ENCODE data around the gene AEBP1. TPM values are rescaled to one million over a fixed set of nuclear protein-coding genes. Genes with fewer than 3 reads are reported as not detected.

AEBP1 gene
- total RNA-seq, 1 donor: 267 TPM

- H3K4me3 ChIP-seq (ENCODE audit: insufficient read depth, low read length): peak overlapping the region; percentile 94
- peak overlapping the region; percentile 45 for H3K27ac ChIP-seq (ENCODE audit: low read depth, low read length)
- TF ChIP-seq CTCF (IDR thresholded peaks at IDR 0.05; ENCODE audit: extremely low read depth, low read depth, low read length): no peak
These were observed 22.8 kb upstream of the AEBP1 start for GRCh38 chr7:44081266-44081748.

GRCh38 chr7:44082541-44083207 lies 21.5 kb upstream of the AEBP1 start:
- H3K9me3 ChIP-seq (ENCODE audit: low read depth, low read length): no peaks in the 10 kb centered on the region
- peaks cover 14% of the 10 kb centered on the region for H3K79me2 ChIP-seq (ENCODE audit: insufficient read depth, low read length)
- peak; percentile 99 for DNase-seq (ENCODE audit: insufficient read length, low spot score, missing footprints)

More at GRCh38 chr7:44081266-44081748, 22.8 kb upstream of the AEBP1 start:
- Histone ChIP-seq H3K4me2 (ENCODE audit: insufficient read depth, low read length) (peak overlapping the region; percentile 87), H2AFZ (ENCODE audit: low read length) (no peak overlapping the region), H4K20me1 (ENCODE audit: insufficient read depth, low read length) (no peaks in the 10 kb centered on the region), H3K4me1 (ENCODE audit: insufficient read depth, low read length) (peaks cover 13% of the 10 kb centered on the region), H3K9me3 (ENCODE audit: low read depth, low read length) (no peaks in the 10 kb centered on the region), H3K36me3 (ENCODE audit: insufficient read depth, low read length) (peaks cover 34% of the 10 kb centered on the region), H3K79me2 (ENCODE audit: insufficient read depth, low read length) (peaks cover 14% of the 10 kb centered on the region), H3K27me3 (ENCODE audit: insufficient read depth, low read length) (no peaks in the 10 kb centered on the region)
- DNase-seq (ENCODE audit: insufficient read length, low spot score, missing footprints): peak; percentile 59

GRCh38 chr7:44083796-44084195 lies 20.3 kb upstream of the AEBP1 start:
- Histone ChIP-seq H3K79me2 (ENCODE audit: insufficient read depth, low read length) (peaks cover 14% of the 10 kb centered on the region), H3K27ac (ENCODE audit: low read depth, low read length) (no peak overlapping the region), H4K20me1 (ENCODE audit: insufficient read depth, low read length) (no peaks in the 10 kb centered on the region), H3K36me3 (ENCODE audit: insufficient read depth, low read length) (peaks cover 15% of the 10 kb centered on the region), H3K9me3 (ENCODE audit: low read depth, low read length) (no peaks in the 10 kb centered on the region), H3K4me1 (ENCODE audit: insufficient read depth, low read length) (peaks cover 32% of the 10 kb centered on the region), H3K27me3 (ENCODE audit: insufficient read depth, low read length) (no peaks in the 10 kb centered on the region), H2AFZ (ENCODE audit: low read length) (no peak overlapping the region), H3K4me3 (ENCODE audit: insufficient read depth, low read length) (no peak overlapping the region), H3K4me2 (ENCODE audit: insufficient read depth, low read length) (no peak overlapping the region)
- no peak for TF ChIP-seq CTCF (IDR thresholded peaks at IDR 0.05; ENCODE audit: extremely low read depth, low read depth, low read length)
- DNase-seq (ENCODE audit: insufficient read length, low spot score, missing footprints): no peak

More at GRCh38 chr7:44082541-44083207, 21.5 kb upstream of the AEBP1 start:
- no peaks in the 10 kb centered on the region for H4K20me1 ChIP-seq (ENCODE audit: insufficient read depth, low read length)
- peak overlapping the region; percentile 89 for H3K4me2 ChIP-seq (ENCODE audit: insufficient read depth, low read length)
- H3K27ac ChIP-seq (ENCODE audit: low read depth, low read length): peak overlapping the region; percentile 76
- peaks cover 21% of the 10 kb centered on the region for H3K4me1 ChIP-seq (ENCODE audit: insufficient read depth, low read length)
- TF ChIP-seq CTCF (IDR thresholded peaks at IDR 0.05; ENCODE audit: extremely low read depth, low read depth, low read length): no peak
- peak overlapping the region; percentile 79 for H2AFZ ChIP-seq (ENCODE audit: low read length)
- no peaks in the 10 kb centered on the region for H3K27me3 ChIP-seq (ENCODE audit: insufficient read depth, low read length)
- H3K36me3 ChIP-seq (ENCODE audit: insufficient read depth, low read length): peaks cover 26% of the 10 kb centered on the region
- H3K4me3 ChIP-seq (ENCODE audit: insufficient read depth, low read length): peak overlapping the region; percentile 80

GRCh38 chr7:44084701-44085100 lies 19.4 kb upstream of the AEBP1 start:
- H3K36me3 ChIP-seq (ENCODE audit: insufficient read depth, low read length): peaks cover 10% of the 10 kb centered on the region
- no peaks in the 10 kb centered on the region for H3K9me3 ChIP-seq (ENCODE audit: low read depth, low read length)
- no peak for TF ChIP-seq CTCF (IDR thresholded peaks at IDR 0.05; ENCODE audit: extremely low read depth, low read depth, low read length)
- DNase-seq (ENCODE audit: insufficient read length, low spot score, missing footprints): no peak
- no peaks in the 10 kb centered on the region for H3K27me3 ChIP-seq (ENCODE audit: insufficient read depth, low read length)
- H3K4me2 ChIP-seq (ENCODE audit: insufficient read depth, low read length): no peak overlapping the region
- peaks cover 14% of the 10 kb centered on the region for H3K79me2 ChIP-seq (ENCODE audit: insufficient read depth, low read length)
- no peaks in the 10 kb centered on the region for H4K20me1 ChIP-seq (ENCODE audit: insufficient read depth, low read length)
- no peak overlapping the region for H3K4me3 ChIP-seq (ENCODE audit: insufficient read depth, low read length)
- peaks cover 41% of the 10 kb centered on the region for H3K4me1 ChIP-seq (ENCODE audit: insufficient read depth, low read length)
- peak overlapping the region; percentile 25 for H3K27ac ChIP-seq (ENCODE audit: low read depth, low read length)
- peak overlapping the region; percentile 44 for H2AFZ ChIP-seq (ENCODE audit: low read length)

Measured in osteoblast (primary cell).